ENCODE measurements around the gene SEPTIN7.

The SEPTIN7 gene

GRCh38 chr7:35849158-35849831, 48.4 kb downstream of the SEPTIN7 start:
- Mint-ChIP-seq H3K36me3 (ENCODE audit: low read depth) (peaks cover 80% of the 10 kb centered on the region), H3K27me3 (ENCODE audit: low read depth, poor library complexity) (no peaks in the 10 kb centered on the region), H3K9me3 (no peaks in the 10 kb centered on the region), H3K4me1 (peaks cover 7% of the 10 kb centered on the region), H3K27ac (no peak overlapping the region), H3K4me3 (no peak overlapping the region)
- DNase-seq = peak; percentile 4
- TF ChIP-seq CTCF (IDR thresholded peaks at IDR 0.05) = no peak

- Mint-ChIP-seq H3K27ac (no peak overlapping the region), H3K4me3 (no peak overlapping the region), H3K4me1 (peaks cover 7% of the 10 kb centered on the region), H3K9me3 (peaks cover under 1% of the 10 kb centered on the region), H3K36me3 (ENCODE audit: low read depth) (peaks cover 81% of the 10 kb centered on the region), H3K27me3 (ENCODE audit: low read depth, poor library complexity) (no peaks in the 10 kb centered on the region)
- no peak for TF ChIP-seq CTCF (IDR thresholded peaks at IDR 0.05)
- no peak for DNase-seq
Observed at GRCh38 chr7:35849954-35850353, 49.1 kb downstream of the SEPTIN7 start.

All from nephron progenitor cell (in vitro differentiated cells).